LNCaP clone FGC (cell line): ENCODE results near the gene HIC1.

Experiments
- DNase-seq: peaks from one replicate; pipeline ENCODE4 v3.0.0-alpha.2; 2011; ENCODE audit warnings: low read depth
- H3K4me3 ChIP-seq: 2 replicates; pipeline ENCODE4 v1.5.1; 2011; ENCODE audit warnings: mild to moderate bottlenecking, low read depth, low read length, control low read depth
- CTCF ChIP-seq: IDR thresholded peaks from 2 replicates; pipeline ENCODE4 v1.5.1; 2012; ENCODE audit warnings: mild to moderate bottlenecking; ENCODE audit not compliant: control insufficient read depth, insufficient read depth; ENCODE audit errors: extremely low read depth

The HIC1 gene

GRCh38 chr17:2107506-2107905 is 52.6 kb downstream of the HIC1 start:
- H3K4me3 ChIP-seq = no peak overlapping the region
- DNase-seq = no peak
- no peak for TF ChIP-seq CTCF

GRCh38 chr17:2108170-2108569 is 53.3 kb downstream of the HIC1 start:
- TF ChIP-seq CTCF = no peak
- H3K4me3 ChIP-seq = no peak overlapping the region
- DNase-seq = no peak

DNA sequence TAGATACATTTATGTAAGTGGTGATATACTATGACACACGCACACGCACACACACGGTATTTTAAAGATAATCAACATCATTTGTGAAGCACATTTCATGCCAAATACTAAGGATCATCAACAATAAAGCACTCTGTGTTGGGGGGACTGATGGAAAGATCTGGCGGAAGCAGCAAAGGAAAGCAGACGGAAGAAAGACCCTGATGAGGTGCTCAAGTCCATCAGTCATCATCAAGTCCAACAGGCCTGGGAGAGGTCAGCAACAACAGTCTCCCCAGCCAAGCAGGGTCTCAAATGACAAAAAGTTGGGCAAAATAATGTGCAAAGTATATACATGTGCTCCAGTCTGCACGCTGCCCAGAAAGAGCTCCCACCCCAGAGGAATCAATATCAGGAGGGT is 55.5 kb downstream of the HIC1 start:
- H3K4me3 ChIP-seq = no peak overlapping the region
- no peak for DNase-seq
- no peak for TF ChIP-seq CTCF

DNA sequence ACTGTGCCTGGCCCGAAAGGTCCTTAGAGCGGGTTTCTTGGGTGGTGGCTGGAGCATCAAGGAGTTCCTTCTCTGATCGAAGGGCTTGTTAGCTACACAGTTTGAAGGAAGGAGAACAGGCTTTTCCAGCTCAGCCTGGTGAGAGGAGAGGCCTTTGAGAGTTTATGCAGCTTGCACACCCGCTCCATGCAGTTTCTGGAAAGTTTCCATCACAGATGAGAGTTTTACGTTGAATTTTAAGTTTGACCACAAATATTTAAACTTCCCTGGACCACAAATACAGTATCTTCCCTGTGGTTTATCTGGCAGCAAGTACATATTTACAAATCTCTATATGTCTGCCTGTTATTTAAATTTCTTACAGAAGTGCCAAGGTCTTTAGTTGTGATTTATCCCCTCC is 56.8 kb downstream of the HIC1 start:
- peak; percentile 97 for DNase-seq
- H3K4me3 ChIP-seq = no peak overlapping the region
- TF ChIP-seq CTCF = no peak
